Pancreas (tissue), 10 donors: Measurements from ENCODE around the gene LRRC47. TPM values are rescaled to one million over a fixed set of nuclear protein-coding genes. Genes with fewer than 3 reads are reported as not detected.

Experiments
- ATAC-seq, 4 donors: fragments of 200-7000 bp; cut with Tn5 transposase; one replicate each; pipeline versions ENCODE4 v1.8.0 to v1.9.1; 2020; ENCODE audit warnings: mild to moderate bottlenecking in 4 of 4, moderate library complexity in 4 of 4
- DNase-seq, 6 donors: peaks; one replicate each; pipeline ENCODE4 v3.0.0-alpha.2; 2020
- FAIRE-seq: peaks from 2 replicates; lab custom pipeline; 2012; peaks lifted over from hg19 to GRCh38; lab: Jason Lieb, UNC
- H3K27ac ChIP-seq, 4 donors: fragments of 200-600 bp; sonication (generic); 1 replicate in 3 of 4; 2 replicates in 1 of 4; pipeline versions ENCODE4 v1.5.0 to v1.8.0; 2020
- H3K27me3 ChIP-seq, 4 donors: fragments of 200-600 bp; one replicate each; pipeline ENCODE4 v1.8.0; 2021
- H3K36me3 ChIP-seq, 3 donors: fragments of 200-600 bp; sonication (generic) in 1 of 3; one replicate each; pipeline versions ENCODE4 v1.5.0 to v1.8.0; 2020 to 2021
- H3K4me1 ChIP-seq, 3 donors: fragments of 200-600 bp; one replicate each; pipeline ENCODE4 v1.8.0; 2021
- H3K4me3 ChIP-seq, 4 donors: fragments of 200-600 bp; sonication (generic) in 2 of 4; one replicate each; pipeline versions ENCODE4 v1.5.0 to v1.8.0; 2020 to 2021
- H3K9me3 ChIP-seq, 4 donors: fragments of 200-600 bp; one replicate each; pipeline ENCODE4 v1.8.0; 2021
- CTCF ChIP-seq, 4 donors: fragments of 200-600 bp; sonication (generic) in 3 of 4; IDR thresholded peaks; one replicate each; pipeline versions ENCODE4 v1.5.0 to v1.8.0; 2021; ENCODE audit warnings: antibody characterized with exemption in 4 of 4
- WGBS, 2 donors: extraction: QIAGEN DNeasy Blood & Tissue Kit; methylation state at CpG; one replicate each; pipeline ENCODE4 v1.1.7; 2013; 5-methylcytosine and 5-hydroxymethylcytosine counted together
- intact Hi-C, 3 donors: fragments of 100-400 bp; cut with DNase I; formaldehyde crosslinking; loops; one replicate each; pipeline versions ENCODE4 v1.11.1 to v1.14.2; 2022
- polyA plus RNA-seq, 2 donors: library from polyadenylated mRNA; stranded (reverse); fragments of 200-250 nt; gene quantifications; one replicate each; pipeline ENCODE4 v1.2.3, GENCODE V29; 2013
- total RNA-seq, 6 donors: library from RNA; stranded (reverse); fragmentation: NEBNext Ultra II Directional in 4 of 6; extraction: Animal tissue kit (Norgen Biotek cat#: 25700) in 4 of 6; gene quantifications; one replicate each; pipeline versions ENCODE4 v1.2.1 to v1.2.4, GENCODE V29; 2021 to 2023
- donor health status: healthy with polysubstance abuse.
- donor health status: DM: no; HTN: no; CAD: no; lungs with moderate emphysema.
- donor health status: DM: no; HTN: no; CAD: no.
- donor health status: control.
- donor health status: control.
- donor health status: Bipolar disorder and iron deficiency.
- donor health status: DM: yes; HTN: yes; CAD: no.
- donor health status: DM: no; HTN: no; CAD: no.
- donor health status: DM: no; HTN: no; CAD: no.
- donor health status: DM: yes; HTN: yes; CAD: no.

Gene LRRC47
- total and polyA plus RNA-seq, 8 donors = 15.7 to 34.3 (median 25.7) TPM

- Histone ChIP-seq H3K4me1 (peaks cover 5 to 9% (median 8%) of the 10 kb centered on the region in 3 donors), H3K9me3 (no peaks in the 10 kb centered on the region), H3K27me3 (no peaks in the 10 kb centered on the region), H3K27ac (no peak overlapping the region), H3K4me3 (no peak overlapping the region), H3K36me3 (no peaks in the 10 kb centered on the region)
- 92% methylated on average over 22 of the region's 22 CpGs for WGBS, 2 donors
- ATAC-seq (no peak), DNase-seq (peak in 1 of 6 donors; percentile 33), FAIRE-seq (no peak)
- TF ChIP-seq CTCF (IDR thresholded peaks at IDR 0.05) = no peak
- intact Hi-C loops = no loop called here
Measured at GRCh38 chr1:3768811-3769390, 27.4 kb downstream of the LRRC47 start.

GRCh38 chr1:3767328-3767925 lies 28.9 kb downstream of the LRRC47 start:
- H3K4me3 ChIP-seq = no peak overlapping the region
- no peaks in the 10 kb centered on the region for H3K36me3 ChIP-seq
- no peaks in the 10 kb centered on the region for H3K9me3 ChIP-seq
- H3K27ac ChIP-seq = no peak overlapping the region
- ATAC-seq (no peak), FAIRE-seq (no peak), DNase-seq (peak in 1 of 6 donors; percentile 40)
- intact Hi-C loops = no loop called here
- peaks cover 0 to 9% (median 5%) of the 10 kb centered on the region in 3 donors for H3K4me1 ChIP-seq
- TF ChIP-seq CTCF (IDR thresholded peaks at IDR 0.05) = no peak
- 73 to 90% methylated on average over 17 of the region's 17 CpGs for WGBS, 2 donors
- H3K27me3 ChIP-seq = no peaks in the 10 kb centered on the region

GRCh38 chr1:3763351-3764125 lies 32.8 kb downstream of the LRRC47 start:
- 54 to 58% methylated on average over 31 of the region's 31 CpGs for WGBS, 2 donors
- ATAC-seq (no peak), FAIRE-seq (no peak), DNase-seq (peak in 1 of 6 donors; percentile 66)
- H3K27ac ChIP-seq = no peak overlapping the region
- no peaks in the 10 kb centered on the region for H3K27me3 ChIP-seq
- no peaks in the 10 kb centered on the region for H3K36me3 ChIP-seq
- H3K9me3 ChIP-seq = no peaks in the 10 kb centered on the region
- no peak overlapping the region for H3K4me3 ChIP-seq
- TF ChIP-seq CTCF (IDR thresholded peaks at IDR 0.05) = no peak
- intact Hi-C loops = no loop called here
- H3K4me1 ChIP-seq = no peaks in the 10 kb centered on the region

GRCh38 chr1:3762873-3763228 lies 33.4 kb downstream of the LRRC47 start:
- ATAC-seq = no peak
- Histone ChIP-seq H3K27me3 (no peaks in the 10 kb centered on the region), H3K4me1 (no peaks in the 10 kb centered on the region), H3K4me3 (no peak overlapping the region), H3K27ac (no peak overlapping the region), H3K9me3 (no peaks in the 10 kb centered on the region), H3K36me3 (no peaks in the 10 kb centered on the region)
- 73 to 79% methylated on average over 11 to 12 of the region's 12 CpGs for WGBS, 2 donors
- TF ChIP-seq CTCF (IDR thresholded peaks at IDR 0.05) = no peak
- intact Hi-C loops = no loop called here
- no peak for FAIRE-seq
- DNase-seq = peak in 1 of 6 donors; percentile 66
